Kidney capillary endothelial cell (primary cell): ENCODE data around the gene HK1.
"Not testable (repeated sequence)": the region's sequence is repeated elsewhere in the genome, so short reads cannot be mapped to it uniquely, and the experiment has no call there.

Source experiments
- DNase-seq: peaks from one replicate; pipeline ENCODE4 v3.0.0-alpha.2; 2018; ENCODE audit warnings: low spot score

The HK1 gene

DNA sequence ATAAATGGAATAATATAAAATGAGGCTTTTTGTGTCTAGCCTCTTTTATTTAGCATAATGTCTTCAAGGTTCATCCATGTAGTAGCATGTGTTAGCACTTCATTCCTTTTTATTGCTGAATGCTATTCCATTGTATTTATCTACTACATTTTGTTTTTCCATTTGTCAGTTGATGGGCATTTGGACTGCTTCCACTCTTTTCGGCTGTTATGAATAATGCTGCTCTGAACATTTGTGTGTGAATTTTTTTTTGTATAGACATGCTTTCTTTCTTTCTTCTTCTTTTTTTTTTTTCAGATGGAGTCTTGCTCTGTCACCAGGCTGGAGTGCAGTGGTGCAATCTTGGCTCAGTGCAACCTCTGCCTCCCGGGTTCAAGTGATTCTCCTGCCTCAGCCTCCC is 50.6 kb downstream of the HK1 start:
- not testable (repeated sequence) for DNase-seq

DNA sequence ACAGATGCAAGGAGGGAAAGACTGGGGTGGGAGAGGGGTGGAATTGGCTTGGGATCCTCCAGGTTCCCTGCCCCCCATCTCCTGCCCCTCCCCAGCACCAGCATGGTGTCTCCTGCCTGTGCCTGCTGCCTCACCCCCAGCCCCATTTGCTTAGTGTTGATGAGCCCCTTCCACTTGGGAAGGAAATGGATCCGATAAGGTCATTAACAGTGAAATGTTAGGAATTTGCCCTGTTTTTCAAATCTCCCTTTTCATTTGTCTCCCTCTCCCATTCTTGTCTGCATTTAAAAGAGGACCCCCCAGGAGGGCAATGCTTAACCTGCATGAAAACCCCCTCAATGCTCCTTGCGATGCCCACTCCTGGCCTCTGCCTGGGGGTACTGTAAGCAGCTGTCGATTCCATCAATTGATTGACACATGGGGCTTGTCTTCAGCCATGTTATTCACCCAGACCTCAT is 51.5 kb downstream of the HK1 start:
- no peak for DNase-seq

DNA sequence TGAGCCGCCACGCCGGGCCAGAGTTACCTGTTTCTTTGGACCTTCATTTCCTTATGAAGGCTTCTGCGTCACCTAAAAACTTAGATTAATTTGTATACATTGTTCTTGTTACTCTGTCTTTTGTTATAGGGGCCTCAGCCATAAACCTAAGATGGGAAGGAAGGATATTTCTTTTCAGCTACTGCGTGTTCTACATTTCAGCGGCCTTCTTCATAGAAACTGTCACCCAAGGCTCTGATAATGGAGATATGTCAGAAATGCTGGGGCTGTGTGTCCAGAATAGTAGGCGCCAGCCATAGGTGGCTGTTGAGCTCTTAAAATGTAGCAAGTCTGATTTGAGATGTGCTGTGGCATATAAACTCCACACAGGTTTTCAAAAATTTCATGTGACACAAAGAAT is 52.9 kb downstream of the HK1 start:
- DNase-seq, result no peak

DNA sequence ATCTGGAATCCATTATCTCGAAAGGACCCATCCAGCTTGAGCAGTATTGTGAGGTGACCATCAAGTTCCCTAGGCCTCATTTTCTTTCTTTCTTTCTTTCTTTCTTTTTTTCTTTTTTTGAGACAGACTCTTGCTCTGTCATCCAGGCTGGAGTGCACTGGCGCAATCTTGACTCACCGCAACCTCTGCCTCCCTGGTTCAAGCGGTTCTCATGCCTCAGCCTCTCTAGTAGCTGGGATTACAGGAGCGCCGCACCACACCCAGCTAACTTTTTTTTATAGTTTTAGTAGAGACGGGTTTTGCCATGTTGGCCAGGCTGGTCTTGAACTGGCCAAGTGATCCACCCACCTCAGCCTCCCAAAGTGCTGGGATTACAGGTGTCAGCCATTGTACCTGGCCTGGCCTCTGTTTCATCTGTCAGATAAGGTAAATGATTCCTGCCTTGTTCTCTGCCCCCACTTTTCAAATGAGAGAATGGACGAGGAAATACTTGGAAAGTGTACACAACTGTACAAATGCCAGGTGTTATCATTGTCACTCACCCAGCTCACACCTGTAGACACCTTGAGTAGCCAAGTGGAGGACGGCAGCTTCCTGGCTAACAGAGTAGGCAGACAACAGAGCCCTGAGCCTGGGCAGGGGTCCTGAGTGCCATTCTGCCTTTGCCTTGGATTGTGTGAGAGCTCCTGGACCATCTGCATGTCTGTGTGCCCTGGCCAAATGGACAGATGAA is 54.1 kb downstream of the HK1 start:
- no peak for DNase-seq

GRCh38 chr10:69333205-69333604 is 54.9 kb downstream of the HK1 start:
- no peak for DNase-seq

- not testable (repeated sequence) for DNase-seq
These were observed 55.6 kb downstream of the HK1 start for GRCh38 chr10:69333865-69334301.

DNA sequence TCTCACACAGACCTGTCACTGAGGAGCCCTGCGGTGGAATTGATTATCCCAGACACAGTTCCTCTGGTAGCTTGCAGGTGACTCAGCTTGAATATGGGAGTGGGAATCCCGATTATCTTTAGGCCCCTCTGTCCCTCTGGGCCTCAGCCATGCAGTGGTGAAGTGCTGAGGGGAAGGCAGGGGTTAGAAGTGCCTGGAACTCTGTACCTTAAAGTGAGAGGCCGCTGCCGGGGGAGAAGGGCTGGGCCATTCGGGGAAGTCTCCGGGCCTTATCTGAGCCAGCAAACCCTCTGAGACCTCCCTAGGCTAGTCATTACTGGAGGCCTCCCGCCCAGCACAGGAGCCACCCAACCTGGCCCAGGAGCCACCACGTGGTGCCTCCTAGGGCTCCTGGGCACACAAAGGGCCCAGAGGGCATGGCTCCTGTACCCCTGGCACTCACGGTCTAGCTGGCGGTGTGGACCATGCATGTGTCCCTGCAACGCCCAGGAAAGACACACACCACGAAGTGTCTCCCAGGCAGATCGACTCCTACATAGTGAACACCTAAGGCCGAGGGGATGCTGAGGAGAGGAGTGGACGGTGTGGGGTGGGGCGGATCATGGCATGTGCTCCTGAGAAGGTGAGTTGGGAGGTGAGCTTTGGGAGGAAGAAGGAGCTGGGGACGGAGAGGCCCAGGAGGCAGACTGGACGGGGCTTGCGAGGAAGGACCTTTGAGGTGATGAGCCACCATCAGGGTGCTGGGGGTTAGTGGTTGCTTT is 56.2 kb downstream of the HK1 start:
- DNase-seq, result no peak

- DNase-seq, result no peak
These were observed 56.8 kb downstream of the HK1 start for GRCh38 chr10:69335063-69335587.

DNA sequence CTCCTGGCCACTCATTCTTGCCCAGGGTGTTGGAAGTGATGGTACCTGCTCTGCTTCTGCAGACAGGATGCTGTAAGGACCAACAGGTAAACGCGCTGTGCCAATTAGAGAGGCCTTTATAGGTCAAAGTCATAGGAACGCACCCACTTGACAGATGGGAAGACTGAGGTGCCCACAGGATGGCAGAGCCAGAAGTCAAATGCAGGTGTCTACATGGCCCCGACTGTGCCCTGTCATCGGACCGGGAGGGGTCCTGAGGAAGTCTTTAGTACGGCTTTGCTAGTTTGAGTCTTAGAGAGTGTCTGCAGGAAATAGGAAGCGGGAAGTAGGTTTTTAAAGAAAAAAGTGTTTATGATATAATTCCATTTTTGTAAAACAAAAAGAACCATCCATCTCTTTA is 57.3 kb downstream of the HK1 start:
- DNase-seq, result no peak

GRCh38 chr10:69336952-69337295 is 58.6 kb downstream of the HK1 start:
- DNase-seq, result no peak

DNA sequence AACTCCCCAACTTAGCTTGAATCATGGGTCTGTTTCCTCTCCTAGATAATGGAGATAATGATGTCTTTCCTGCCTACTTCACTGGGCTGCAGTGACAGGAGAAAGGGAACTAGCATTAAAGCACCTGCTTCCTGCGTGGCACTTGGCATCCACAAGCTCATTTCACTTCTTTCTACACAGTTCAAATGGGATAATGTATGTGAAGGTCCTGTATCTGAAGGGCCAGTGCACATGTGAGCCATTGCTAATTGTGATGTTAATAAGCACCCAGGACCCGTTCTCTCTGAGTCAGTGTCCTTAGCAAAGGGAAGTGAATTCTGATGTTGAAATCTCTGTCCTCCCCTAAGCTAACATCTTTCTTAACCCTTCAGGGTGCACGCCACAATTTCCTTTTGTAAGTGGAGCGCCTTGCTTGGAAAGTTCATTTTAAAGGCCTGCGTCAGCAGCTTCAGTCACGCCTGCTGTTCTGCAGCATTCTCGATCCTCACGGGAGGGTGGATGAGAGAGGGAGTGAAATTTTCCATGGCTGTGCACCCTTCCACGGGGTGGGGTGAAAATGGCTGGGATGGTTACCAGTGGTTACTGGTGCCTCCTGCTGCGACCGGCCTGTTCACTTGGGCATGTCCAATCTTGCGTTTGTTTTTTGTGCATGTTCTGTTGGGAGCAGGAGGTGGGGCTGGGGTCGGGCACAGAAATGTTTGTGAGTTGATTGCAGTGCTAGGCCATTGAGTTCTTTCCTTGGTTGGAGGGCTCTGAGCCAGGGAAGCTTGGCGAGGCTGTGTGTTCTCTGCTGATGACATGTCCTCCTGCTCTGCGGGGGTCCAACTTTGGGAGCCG is 59.2 kb downstream of the HK1 start:
- DNase-seq, result no peak

GRCh38 chr10:69338133-69338456 is 59.8 kb downstream of the HK1 start:
- DNase-seq, result no peak

DNA sequence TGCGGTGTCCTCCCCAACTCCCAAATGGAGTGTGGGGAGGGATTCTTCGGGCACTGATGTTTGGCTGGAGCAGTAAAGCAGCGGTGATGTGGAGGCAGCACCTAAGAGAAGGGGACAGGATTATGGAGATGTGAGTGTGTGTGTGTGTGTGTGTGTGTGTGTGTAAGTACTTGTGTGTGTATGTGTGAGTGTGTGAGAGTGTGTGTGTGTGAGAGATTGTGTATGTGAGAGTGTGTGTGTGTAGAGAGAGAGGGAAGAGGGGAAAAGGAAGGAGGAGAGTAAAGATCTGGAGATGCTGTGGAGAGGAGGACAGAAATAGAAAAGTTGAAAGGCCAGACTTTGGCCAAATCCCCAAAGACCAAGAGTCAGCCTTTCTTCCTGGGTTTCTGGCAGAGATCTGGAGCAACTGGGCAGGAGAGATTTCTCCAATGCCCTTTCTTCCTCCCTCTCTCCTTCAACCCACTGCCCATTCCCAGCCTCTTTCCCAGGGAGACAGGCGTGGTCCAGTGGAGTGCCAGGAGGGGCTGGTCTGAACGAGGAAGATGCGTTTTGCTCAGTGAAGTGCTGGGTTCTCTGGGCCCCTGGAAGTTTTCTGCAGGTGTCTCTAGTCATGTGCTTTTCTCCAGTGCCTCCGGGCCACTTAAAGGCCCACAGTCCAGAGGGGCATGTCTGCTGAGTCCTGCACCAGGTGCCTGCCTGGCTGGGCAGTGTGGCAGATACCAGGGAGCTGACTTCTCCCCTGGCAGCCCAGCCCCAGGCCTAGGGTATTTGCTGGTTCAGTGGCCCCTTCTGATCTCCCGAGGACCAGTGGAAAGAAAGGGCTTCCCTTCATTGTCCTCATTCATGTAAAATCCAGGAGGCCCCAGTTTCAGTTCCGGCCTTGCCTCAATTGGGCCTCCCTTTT is 60.5 kb downstream of the HK1 start:
- no peak for DNase-seq

DNA sequence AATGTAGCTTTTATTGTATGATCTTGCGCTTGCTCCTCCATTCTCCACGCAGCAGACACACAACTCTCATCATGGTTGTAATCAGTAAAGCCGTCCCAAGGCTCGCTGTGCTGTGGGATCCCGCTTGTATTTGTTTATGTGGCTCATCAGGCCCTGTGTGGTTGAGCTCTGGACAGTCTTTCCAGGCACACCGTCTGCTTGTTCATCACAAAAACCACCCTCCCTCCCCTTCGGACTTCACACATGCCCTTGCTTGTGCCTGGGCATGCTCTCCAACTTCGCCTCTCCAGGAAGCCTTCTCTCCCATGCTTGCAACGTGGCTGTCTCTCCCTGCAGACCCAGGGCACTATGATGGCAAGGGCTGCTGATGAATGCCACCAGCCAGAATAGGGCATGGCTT is 62.4 kb downstream of the HK1 start:
- DNase-seq, result no peak

GRCh38 chr10:69343905-69344304 is 65.6 kb downstream of the HK1 start:
- no peak for DNase-seq

DNA sequence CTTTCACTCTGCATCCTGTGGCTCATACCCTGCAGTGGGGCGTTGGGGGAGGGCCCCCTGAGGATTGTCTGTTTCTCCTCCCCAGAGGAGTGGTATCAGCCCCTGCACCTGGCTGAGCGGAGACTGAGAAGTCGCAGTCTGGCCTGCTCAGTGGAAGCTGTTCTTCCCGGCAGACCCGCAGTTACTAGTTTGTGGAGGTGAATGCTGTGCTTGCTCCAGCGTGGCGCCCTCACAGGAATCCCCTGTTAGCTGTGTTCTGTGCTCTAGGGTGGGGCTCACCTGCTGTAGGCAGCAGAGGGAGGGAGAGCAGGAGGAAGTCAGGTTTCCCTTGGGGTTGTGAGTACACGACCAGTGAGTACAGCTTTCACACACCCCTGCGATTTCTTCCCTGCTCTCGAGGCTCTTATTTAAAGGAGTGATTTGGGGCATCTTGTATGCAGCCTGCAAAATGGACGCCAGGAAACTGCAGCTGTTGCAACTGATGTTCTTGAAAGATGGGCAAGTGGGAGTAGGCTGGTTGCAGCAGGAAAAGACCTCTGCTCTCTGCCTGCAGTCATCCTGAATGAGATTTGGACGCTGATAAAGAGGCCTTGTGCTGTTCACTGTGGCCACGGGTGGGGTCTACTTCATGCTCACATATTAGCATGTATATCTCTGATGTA is 66.4 kb downstream of the HK1 start:
- no peak for DNase-seq

DNA sequence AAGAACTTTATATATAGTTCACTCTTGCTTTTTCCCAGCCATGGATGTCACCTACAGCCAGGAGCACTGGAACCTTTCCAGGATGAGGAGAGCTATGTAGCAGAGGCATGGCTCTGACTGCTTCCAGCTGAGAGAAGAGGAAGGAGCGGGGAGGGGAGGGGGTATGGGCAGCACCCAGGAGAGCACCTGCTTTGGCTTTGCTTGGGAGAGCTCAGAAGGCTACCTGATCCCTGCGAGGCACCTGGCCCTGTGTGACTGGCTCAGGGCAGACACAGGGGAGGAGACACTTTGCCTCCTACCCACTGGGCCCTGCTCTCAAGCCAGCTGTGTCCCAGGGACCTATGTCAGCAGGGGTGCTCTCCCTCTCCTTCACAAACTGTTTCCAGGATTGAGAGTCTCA is 67.1 kb downstream of the HK1 start:
- DNase-seq, result no peak

DNA sequence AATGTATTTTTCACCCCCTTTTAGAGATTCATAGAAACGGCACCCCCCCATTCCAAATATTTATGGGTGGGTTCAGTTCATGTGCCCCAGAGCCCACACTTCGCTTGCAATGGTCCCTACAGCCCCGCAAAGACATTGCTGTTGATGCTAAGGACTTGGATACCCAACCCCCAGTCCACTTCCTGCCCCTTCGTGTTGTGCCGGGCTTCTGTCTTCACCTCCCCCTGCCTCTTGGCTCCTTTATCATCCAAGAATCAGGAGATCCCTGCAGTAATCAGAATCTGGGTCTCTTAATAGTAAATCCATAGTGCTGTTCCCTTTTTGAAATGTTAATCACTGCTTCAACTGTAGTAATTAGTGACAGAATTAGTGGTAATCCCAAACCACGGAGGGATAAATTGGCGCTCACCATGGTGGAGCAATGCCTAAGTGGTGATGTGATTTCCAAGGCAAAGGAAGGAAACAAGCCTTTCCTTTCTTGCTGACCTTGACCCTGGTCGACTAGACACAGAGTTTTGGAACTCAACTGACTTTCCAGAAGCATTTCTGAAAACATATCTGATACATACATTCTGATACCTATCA is 67.7 kb downstream of the HK1 start:
- peak; percentile 75 for DNase-seq

- DNase-seq, result no peak
These were observed 68.5 kb downstream of the HK1 start for GRCh38 chr10:69346776-69347175.

DNA sequence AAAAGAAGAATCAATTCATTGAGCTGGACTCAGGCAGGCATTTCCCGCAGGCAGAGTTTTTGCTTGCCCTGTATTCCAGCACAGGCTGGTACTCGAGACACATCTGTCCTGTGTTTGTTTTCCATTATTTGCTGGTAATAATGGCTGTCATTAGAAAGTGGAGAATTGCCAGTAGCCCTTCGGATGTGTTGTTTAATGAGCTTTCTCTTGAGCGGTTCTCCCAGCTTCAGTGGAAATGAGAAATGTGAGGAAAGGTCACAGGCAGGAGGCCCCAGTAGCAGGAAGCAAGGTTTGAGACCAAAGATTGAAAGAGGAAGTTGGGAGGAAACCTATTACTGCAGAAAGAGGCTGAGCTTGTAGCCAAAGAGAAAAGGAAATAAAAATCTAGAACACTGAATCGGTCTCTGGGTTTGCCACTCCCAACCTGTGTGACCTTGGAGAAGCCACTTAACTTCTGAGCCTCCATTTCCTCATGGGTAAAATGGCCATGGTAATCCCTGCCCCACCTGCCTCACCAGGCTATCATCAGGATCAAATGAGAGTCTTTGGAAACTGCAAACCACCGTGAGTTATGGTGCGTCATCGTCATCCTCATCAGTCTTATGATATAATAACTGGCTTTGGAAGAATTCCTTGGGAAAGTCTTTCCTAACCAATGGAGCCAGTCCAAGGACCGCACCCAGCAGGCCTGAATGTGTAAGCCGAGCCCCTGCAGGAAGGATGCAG is 70.7 kb downstream of the HK1 start:
- DNase-seq, result peak; percentile 76
